Measurements from ENCODE around the gene OGFOD3.

The OGFOD3 gene

GRCh38 chr17:82444941-82445521 is 26.6 kb upstream of the OGFOD3 start:
- Histone ChIP-seq H3K9me3 (ENCODE audit: control insufficient read depth, insufficient read depth, low read length) (no peaks in the 10 kb centered on the region), H3K27me3 (ENCODE audit: control insufficient read depth, insufficient read depth, low read length) (no peaks in the 10 kb centered on the region), H3K9ac (ENCODE audit: low read depth, low read length) (no peak overlapping the region), H3K4me1 (ENCODE audit: control insufficient read depth, insufficient read depth, low read length) (no peaks in the 10 kb centered on the region), H3K4me3 (ENCODE audit: low read depth, low read length) (no peak overlapping the region), H3K36me3 (ENCODE audit: control insufficient read depth, insufficient read depth, low read length) (peaks cover 31% of the 10 kb centered on the region)

GRCh38 chr17:82444284-82444893 is 26.0 kb upstream of the OGFOD3 start:
- no peak overlapping the region for H3K4me3 ChIP-seq (ENCODE audit: low read depth, low read length)
- no peaks in the 10 kb centered on the region for H3K9me3 ChIP-seq (ENCODE audit: control insufficient read depth, insufficient read depth, low read length)
- H3K27me3 ChIP-seq (ENCODE audit: control insufficient read depth, insufficient read depth, low read length) = no peaks in the 10 kb centered on the region
- peaks cover 31% of the 10 kb centered on the region for H3K36me3 ChIP-seq (ENCODE audit: control insufficient read depth, insufficient read depth, low read length)
- H3K9ac ChIP-seq (ENCODE audit: low read depth, low read length) = no peak overlapping the region
- no peaks in the 10 kb centered on the region for H3K4me1 ChIP-seq (ENCODE audit: control insufficient read depth, insufficient read depth, low read length)

GRCh38 chr17:82443465-82444283 is 25.3 kb upstream of the OGFOD3 start:
- Histone ChIP-seq H3K9ac (ENCODE audit: low read depth, low read length) (no peak overlapping the region), H3K9me3 (ENCODE audit: control insufficient read depth, insufficient read depth, low read length) (no peaks in the 10 kb centered on the region), H3K4me1 (ENCODE audit: control insufficient read depth, insufficient read depth, low read length) (no peaks in the 10 kb centered on the region), H3K36me3 (ENCODE audit: control insufficient read depth, insufficient read depth, low read length) (peaks cover 31% of the 10 kb centered on the region), H3K4me3 (ENCODE audit: low read depth, low read length) (no peak overlapping the region), H3K27me3 (ENCODE audit: control insufficient read depth, insufficient read depth, low read length) (no peaks in the 10 kb centered on the region)

- Histone ChIP-seq H3K36me3 (ENCODE audit: control insufficient read depth, insufficient read depth, low read length) (peaks cover 31% of the 10 kb centered on the region), H3K4me3 (ENCODE audit: low read depth, low read length) (no peak overlapping the region), H3K27me3 (ENCODE audit: control insufficient read depth, insufficient read depth, low read length) (no peaks in the 10 kb centered on the region), H3K9me3 (ENCODE audit: control insufficient read depth, insufficient read depth, low read length) (no peaks in the 10 kb centered on the region), H3K9ac (ENCODE audit: low read depth, low read length) (no peak overlapping the region), H3K4me1 (ENCODE audit: control insufficient read depth, insufficient read depth, low read length) (no peaks in the 10 kb centered on the region)
Observed at GRCh38 chr17:82442643-82443464, 24.5 kb upstream of the OGFOD3 start.

GRCh38 chr17:82441691-82442487 is 23.5 kb upstream of the OGFOD3 start:
- no peak overlapping the region for H3K9ac ChIP-seq (ENCODE audit: low read depth, low read length)
- no peaks in the 10 kb centered on the region for H3K4me1 ChIP-seq (ENCODE audit: control insufficient read depth, insufficient read depth, low read length)
- no peaks in the 10 kb centered on the region for H3K9me3 ChIP-seq (ENCODE audit: control insufficient read depth, insufficient read depth, low read length)
- no peak overlapping the region for H3K4me3 ChIP-seq (ENCODE audit: low read depth, low read length)
- H3K36me3 ChIP-seq (ENCODE audit: control insufficient read depth, insufficient read depth, low read length) = peaks cover 31% of the 10 kb centered on the region
- no peaks in the 10 kb centered on the region for H3K27me3 ChIP-seq (ENCODE audit: control insufficient read depth, insufficient read depth, low read length)

GRCh38 chr17:82440991-82441627 is 22.7 kb upstream of the OGFOD3 start:
- Histone ChIP-seq H3K9me3 (ENCODE audit: control insufficient read depth, insufficient read depth, low read length) (no peaks in the 10 kb centered on the region), H3K4me1 (ENCODE audit: control insufficient read depth, insufficient read depth, low read length) (no peaks in the 10 kb centered on the region), H3K4me3 (ENCODE audit: low read depth, low read length) (no peak overlapping the region), H3K36me3 (ENCODE audit: control insufficient read depth, insufficient read depth, low read length) (peaks cover 31% of the 10 kb centered on the region), H3K27me3 (ENCODE audit: control insufficient read depth, insufficient read depth, low read length) (no peaks in the 10 kb centered on the region), H3K9ac (ENCODE audit: low read depth, low read length) (no peak overlapping the region)

- Histone ChIP-seq H3K9me3 (ENCODE audit: control insufficient read depth, insufficient read depth, low read length) (no peaks in the 10 kb centered on the region), H3K36me3 (ENCODE audit: control insufficient read depth, insufficient read depth, low read length) (peaks cover 25% of the 10 kb centered on the region), H3K27me3 (ENCODE audit: control insufficient read depth, insufficient read depth, low read length) (no peaks in the 10 kb centered on the region), H3K4me3 (ENCODE audit: low read depth, low read length) (no peak overlapping the region), H3K4me1 (ENCODE audit: control insufficient read depth, insufficient read depth, low read length) (no peaks in the 10 kb centered on the region), H3K9ac (ENCODE audit: low read depth, low read length) (no peak overlapping the region)
Observed at GRCh38 chr17:82440469-82440981, 22.1 kb upstream of the OGFOD3 start.

- Histone ChIP-seq H3K4me3 (ENCODE audit: low read depth, low read length) (no peak overlapping the region), H3K27me3 (ENCODE audit: control insufficient read depth, insufficient read depth, low read length) (no peaks in the 10 kb centered on the region), H3K9ac (ENCODE audit: low read depth, low read length) (no peak overlapping the region), H3K9me3 (ENCODE audit: control insufficient read depth, insufficient read depth, low read length) (no peaks in the 10 kb centered on the region), H3K4me1 (ENCODE audit: control insufficient read depth, insufficient read depth, low read length) (no peaks in the 10 kb centered on the region), H3K36me3 (ENCODE audit: control insufficient read depth, insufficient read depth, low read length) (peaks cover 24% of the 10 kb centered on the region)
Observed at GRCh38 chr17:82439829-82440365, 21.5 kb upstream of the OGFOD3 start.

- no peak overlapping the region for H3K9ac ChIP-seq (ENCODE audit: low read depth, low read length)
- peaks cover 18% of the 10 kb centered on the region for H3K36me3 ChIP-seq (ENCODE audit: control insufficient read depth, insufficient read depth, low read length)
- no peaks in the 10 kb centered on the region for H3K4me1 ChIP-seq (ENCODE audit: control insufficient read depth, insufficient read depth, low read length)
- H3K9me3 ChIP-seq (ENCODE audit: control insufficient read depth, insufficient read depth, low read length) = no peaks in the 10 kb centered on the region
- no peaks in the 10 kb centered on the region for H3K27me3 ChIP-seq (ENCODE audit: control insufficient read depth, insufficient read depth, low read length)
- H3K4me3 ChIP-seq (ENCODE audit: low read depth, low read length) = no peak overlapping the region
Observed at GRCh38 chr17:82439194-82439828, 20.9 kb upstream of the OGFOD3 start.
